GM19351 (cell line): ENCODE measurements around the gene PARL.
"Not testable (repeated sequence)": the region's sequence is repeated elsewhere in the genome, so short reads cannot be mapped to it uniquely, and the experiment has no call there.

Experiments used
- ATAC-seq: cut with Tn5 transposase; IDR thresholded peaks from one replicate; pipeline ENCODE4 v1.9.1; 2021; ENCODE audit warnings: mild to moderate bottlenecking, moderate library complexity; ENCODE audit not compliant: unreplicated experiment

PARL gene

GRCh38 chr3:183904833-183905780, 20.4 kb upstream of the PARL start:
- no peak for ATAC-seq

- ATAC-seq = no peak
Observed at GRCh38 chr3:183898028-183898431, 13.3 kb upstream of the PARL start.

- no peak for ATAC-seq
Observed at GRCh38 chr3:183897606-183898005, 12.9 kb upstream of the PARL start.

- no peak for ATAC-seq
Observed at GRCh38 chr3:183896610-183897009, 11.9 kb upstream of the PARL start.

- ATAC-seq = no peak
Observed at GRCh38 chr3:183896184-183896583, 11.5 kb upstream of the PARL start.

GRCh38 chr3:183895774-183896173, 11.1 kb upstream of the PARL start:
- ATAC-seq = no peak

GRCh38 chr3:183895296-183895695, 10.6 kb upstream of the PARL start:
- ATAC-seq = peak; percentile 56

- no peak for ATAC-seq
Observed at GRCh38 chr3:183892610-183893214, 8.0 kb upstream of the PARL start.

- ATAC-seq = no peak
Observed at GRCh38 chr3:183885766-183886165, 1.1 kb upstream of the PARL start.

GRCh38 chr3:183884097-183884426, 618 bp downstream of the PARL start:
- ATAC-seq = peak; percentile 1

- ATAC-seq = no peak
Observed at GRCh38 chr3:183883291-183884096, 1.2 kb downstream of the PARL start.

GRCh38 chr3:183880121-183880520, 4.6 kb downstream of the PARL start:
- no peak for ATAC-seq

- no peak for ATAC-seq
Observed at GRCh38 chr3:183879243-183879642, 5.4 kb downstream of the PARL start.

- ATAC-seq = no peak
Observed at GRCh38 chr3:183878071-183878470, 6.6 kb downstream of the PARL start.

GRCh38 chr3:183877227-183877626, 7.5 kb downstream of the PARL start:
- ATAC-seq = not testable (repeated sequence)

GRCh38 chr3:183875411-183875810, 9.3 kb downstream of the PARL start:
- ATAC-seq = no peak

GRCh38 chr3:183873914-183874313, 10.8 kb downstream of the PARL start:
- no peak for ATAC-seq

GRCh38 chr3:183871541-183871940, 13.1 kb downstream of the PARL start:
- no peak for ATAC-seq

- no peak for ATAC-seq
Observed at GRCh38 chr3:183870563-183870962, 14.1 kb downstream of the PARL start.

- no peak for ATAC-seq
Observed at GRCh38 chr3:183868796-183869195, 15.9 kb downstream of the PARL start.

- ATAC-seq = no peak
Observed at GRCh38 chr3:183862610-183863009, 22.1 kb downstream of the PARL start.

GRCh38 chr3:183857863-183858262, 26.8 kb downstream of the PARL start:
- ATAC-seq = no peak
